Regular cardiac myocyte (primary cell): ENCODE measurements around the gene COX7B. TPM values are rescaled to one million over a fixed set of nuclear protein-coding genes. Genes with fewer than 3 reads are reported as not detected.

Experiments
- total RNA-seq: library from RNA; depleted of rRNA; stranded (reverse); fragments of >200 nt; gene quantifications from 2 replicates; pipeline ENCODE4 v1.2.3, GENCODE V29; 2014

Gene COX7B, protein sequence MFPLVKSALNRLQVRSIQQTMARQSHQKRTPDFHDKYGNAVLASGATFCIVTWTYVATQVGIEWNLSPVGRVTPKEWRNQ
- total RNA-seq = 432 and 451 TPM in 2 replicates

DNA sequence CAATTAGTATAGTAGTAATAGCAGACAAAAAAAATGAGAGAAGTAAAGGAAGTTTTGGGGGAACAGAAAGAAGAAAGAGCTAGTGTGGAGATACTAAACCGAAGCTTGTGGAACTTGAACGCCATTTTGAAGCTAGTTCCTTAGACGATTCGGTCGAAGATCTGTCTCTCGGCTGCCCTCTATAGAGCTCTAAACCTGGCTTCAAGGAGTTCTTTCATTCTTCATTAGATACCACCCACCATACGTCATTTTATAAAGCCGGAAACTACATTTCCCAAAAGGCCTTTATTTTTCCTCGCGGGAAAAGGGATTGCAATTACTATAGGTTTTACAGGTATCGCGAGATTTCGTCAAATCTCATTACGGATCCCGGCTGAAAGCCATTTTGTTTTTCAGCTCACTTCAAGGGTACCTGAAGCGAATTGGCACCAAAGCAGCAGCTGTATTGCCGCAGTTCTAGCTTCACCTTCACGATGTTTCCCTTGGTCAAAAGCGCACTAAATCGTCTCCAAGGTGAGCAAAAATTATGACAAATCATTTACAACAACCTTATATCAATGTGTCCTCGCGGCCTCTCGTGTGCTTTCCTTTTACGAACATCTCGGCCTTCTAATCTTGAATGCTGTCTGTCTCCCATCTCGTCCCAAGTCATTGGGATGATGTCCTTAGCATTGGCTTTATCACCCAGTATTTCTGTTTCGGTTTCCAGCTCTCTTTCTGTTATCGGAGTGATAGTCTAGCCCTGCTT is at the start of gene COX7B:
TSS of gene COX7B (plus strand) at position 388 of the 748 bp plus-strand sequence. CDS start at position 474, 86 bp downstream.

DNA sequence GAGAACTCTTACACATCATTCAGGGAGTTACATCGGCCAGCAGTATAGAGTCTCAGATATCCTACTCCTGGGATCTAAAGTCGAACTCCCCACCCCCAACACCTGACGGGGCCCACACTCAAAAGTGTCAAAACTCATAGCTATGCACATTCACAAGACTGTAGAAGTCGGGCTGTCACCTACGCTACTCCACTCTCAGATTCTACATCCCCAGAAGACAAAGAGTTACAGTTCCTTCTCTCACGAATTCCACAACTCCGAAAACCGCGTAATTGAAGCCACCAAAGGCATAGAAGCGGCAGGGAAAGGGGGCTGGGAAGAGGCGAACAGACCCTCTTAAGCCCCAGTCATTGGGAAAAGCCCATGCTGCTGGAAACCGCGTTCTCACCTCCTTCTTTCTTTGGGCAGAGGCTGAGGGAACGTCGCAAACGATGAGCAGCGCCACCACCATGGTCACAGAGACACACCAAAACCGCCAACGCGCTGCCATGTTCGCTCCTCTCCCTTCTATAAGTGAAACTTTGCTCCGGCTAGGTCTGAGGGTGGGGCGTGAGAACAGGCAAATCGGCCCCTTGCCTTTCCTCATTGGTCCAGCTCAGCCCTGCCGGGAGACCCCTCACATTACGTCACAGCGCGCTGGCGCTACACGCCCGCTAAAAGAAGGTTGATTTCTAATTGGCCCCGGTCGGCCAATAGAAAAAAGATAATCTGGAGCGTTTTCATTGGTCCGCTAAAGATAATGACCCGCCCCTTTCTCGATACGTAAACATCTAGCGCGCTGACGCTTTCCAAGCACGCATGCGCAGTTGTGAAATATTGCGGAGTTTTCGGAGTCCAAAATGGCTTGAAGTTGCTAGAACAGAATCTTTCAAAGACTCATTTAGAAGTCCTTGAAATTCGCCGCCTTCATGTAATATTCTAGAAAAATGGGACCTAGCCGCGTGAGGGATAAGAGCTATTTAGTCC is 4.1 kb upstream of the COX7B start, which contains the start of gene MAGT1:
TSS of gene MAGT1 (minus strand) at position 515 of the 966 bp plus-strand sequence. CDS start at position 490, 25 bp downstream.

DNA sequence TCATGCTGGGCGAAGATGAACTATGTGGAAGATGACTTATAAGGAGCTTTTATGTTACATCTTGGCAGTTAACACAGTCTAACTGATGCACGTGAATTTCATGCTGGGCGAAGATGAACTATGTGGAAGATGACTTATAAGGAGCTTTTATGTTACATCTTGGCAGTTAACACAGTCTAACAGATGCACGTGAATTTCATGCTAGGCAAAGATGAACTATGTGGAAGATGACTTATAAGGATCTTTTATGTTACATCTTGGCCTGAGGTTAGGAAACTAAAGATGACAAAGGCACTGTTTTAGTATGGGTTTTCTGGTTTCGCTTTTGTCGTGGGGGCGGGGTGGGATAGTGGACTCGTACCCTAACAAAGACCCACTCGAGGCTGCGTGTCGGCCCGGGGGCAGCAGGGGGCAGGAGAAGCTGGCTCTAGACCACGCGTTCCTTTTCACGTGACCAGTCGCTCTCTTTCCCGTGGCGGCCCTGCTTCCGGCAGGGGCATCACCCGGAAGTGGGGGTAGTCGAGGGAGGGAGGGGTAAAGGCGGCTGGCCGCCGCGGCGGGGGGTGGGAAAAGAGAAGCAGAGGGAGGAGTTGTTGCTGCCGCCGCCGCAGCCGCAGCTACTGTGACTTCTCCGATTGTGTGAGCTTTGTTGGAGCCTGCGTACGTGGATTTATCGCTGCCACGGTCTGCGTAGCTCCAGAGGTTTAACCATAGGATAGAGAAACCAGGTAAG is 11.0 kb downstream of the COX7B start, which contains the start of gene ATP7A:
TSS of gene ATP7A (plus strand) at position 586 of the 733 bp plus-strand sequence. CDS start 60,949 bp downstream, outside the sequence.

Other genes starting within 250 kb of the COX7B start
- gene ATRX, start 113.3 kb upstream of the COX7B start, total RNA-seq = 62.9 and 97.2 TPM in 2 replicates
- 122 and 180 TPM in 2 replicates for gene MAGT1, start 4.0 kb upstream of the COX7B start, total RNA-seq
- 13.2 and 17.8 TPM in 2 replicates for gene ATP7A, start 11.2 kb downstream of the COX7B start, total RNA-seq
- not detected in 2 replicates for gene PGAM4, start 70.2 kb downstream of the COX7B start, total RNA-seq
- gene PGK1, start 204.8 kb downstream of the COX7B start, total RNA-seq = 563 and 592 TPM in 2 replicates
- 5.6 and 20.5 TPM in 2 replicates for gene TAF9B, start 240.2 kb downstream of the COX7B start, total RNA-seq